Thyroid gland (tissue), 4 donors: ENCODE results near the gene MRPL18. TPM values are rescaled to one million over a fixed set of nuclear protein-coding genes. Genes with fewer than 3 reads are reported as not detected.
"Not testable (repeated sequence)": the region's sequence is repeated elsewhere in the genome, so short reads cannot be mapped to it uniquely, and the experiment has no call there.

Source experiments
- DNase-seq, 2 donors: peaks; one replicate each; pipeline ENCODE4 v3.0.0-alpha.2; 2019
- H3K27ac ChIP-seq, 3 donors: fragments of 200-600 bp; sonication (generic); 1 replicate in 2 of 3; 2 replicates in 1 of 3; pipeline ENCODE4 v1.5.1; 2016 to 2019; ENCODE audit warnings: mild to moderate bottlenecking in 1 of 3, moderate library complexity in 1 of 3
- H3K27me3 ChIP-seq: fragments of 200-600 bp; sonication (generic); one replicate; pipeline ENCODE4 v1.5.1; 2019
- H3K36me3 ChIP-seq, 2 donors: fragments of 200-600 bp; sonication (generic); one replicate each; pipeline ENCODE4 v1.5.1; 2016 to 2019
- H3K4me1 ChIP-seq, 2 donors: fragments of 200-600 bp; sonication (generic); one replicate each; pipeline ENCODE4 v1.5.1; 2017 to 2019
- H3K4me3 ChIP-seq, 3 donors: fragments of 200-600 bp; sonication (generic); replicated peaks in 1 of 3; 1 replicate in 2 of 3; 2 replicates in 1 of 3; pipeline ENCODE4 v1.5.1; 2016; ENCODE audit warnings: mild to moderate bottlenecking in 1 of 3
- H3K9me3 ChIP-seq: fragments of 200-600 bp; sonication (generic); one replicate; pipeline ENCODE4 v1.5.1; 2017
- CTCF ChIP-seq, 6 experiments: fragments of 200-600 bp in 3 of 6; fragments of 450-650 bp in 3 of 6; sonication (generic) in 3 of 6; IDR thresholded peaks; one replicate each; pipeline ENCODE4 v1.5.1; 2016 to 2019; ENCODE audit warnings: antibody characterized with exemption in 6 of 6, mild to moderate bottlenecking in 2 of 6, inconsistent platforms in 1 of 6, moderate library complexity in 1 of 6
- POLR2A ChIP-seq, 2 donors: fragments of 450-650 bp; IDR thresholded peaks; one replicate each; pipeline ENCODE4 v1.6.1; 2017; ENCODE audit warnings: antibody characterized with exemption in 2 of 2, mild to moderate bottlenecking in 2 of 2, moderate library complexity in 1 of 2
- WGBS, 2 donors: methylation state at CpG; one replicate each; pipeline ENCODE4 v1.1.5; 2017; 5-methylcytosine and 5-hydroxymethylcytosine counted together
- intact Hi-C: fragments of 100-400 bp; cut with DNase I; formaldehyde crosslinking; loops from one replicate; pipeline ENCODE4 v1.15.1; 2023
- total RNA-seq, 4 donors: library from RNA; depleted of rRNA; stranded (reverse); fragments of >200 nt; gene quantifications; one replicate each; pipeline ENCODE4 v1.2.3, GENCODE V29; 2016

MRPL18 gene
- total RNA-seq: 10 to 100 TPM; 48.3 to 85.7 (median 54.2) TPM

- intact Hi-C loops: no loop called here
- peak within 1 kb of the TSS; percentile 64 to 81 (median 78) for H3K4me3 ChIP-seq
- peak; percentile 95 to 96 for DNase-seq
- H3K27ac ChIP-seq: peak within 1 kb of the TSS; percentile 86 to 99 (median 99)
- TF ChIP-seq CTCF (IDR thresholded peaks at IDR 0.05) (no peak), POLR2A (IDR thresholded peaks at IDR 0.05) (peak in 1 of 2 donors; percentile 76)
- H3K27me3 ChIP-seq: no peaks in the 10 kb centered on the region
- no peaks in the 10 kb centered on the region for H3K9me3 ChIP-seq
- H3K4me1 ChIP-seq: peaks cover 24 to 27% of the 10 kb centered on the region in 2 donors
- peaks cover 17 to 29% of the 10 kb centered on the region in 2 donors for H3K36me3 ChIP-seq
- 0 to 1% methylated on average over 48 to 54 of the region's 56 CpGs for WGBS, 2 donors
Measured at GRCh38 chr6:159790149-159790955, at the start of gene MRPL18. Gene MRPL18, plus strand, starts transcription at chr6:159790467. Its CDS starts 121 bp downstream, at chr6:159790588.

DNA sequence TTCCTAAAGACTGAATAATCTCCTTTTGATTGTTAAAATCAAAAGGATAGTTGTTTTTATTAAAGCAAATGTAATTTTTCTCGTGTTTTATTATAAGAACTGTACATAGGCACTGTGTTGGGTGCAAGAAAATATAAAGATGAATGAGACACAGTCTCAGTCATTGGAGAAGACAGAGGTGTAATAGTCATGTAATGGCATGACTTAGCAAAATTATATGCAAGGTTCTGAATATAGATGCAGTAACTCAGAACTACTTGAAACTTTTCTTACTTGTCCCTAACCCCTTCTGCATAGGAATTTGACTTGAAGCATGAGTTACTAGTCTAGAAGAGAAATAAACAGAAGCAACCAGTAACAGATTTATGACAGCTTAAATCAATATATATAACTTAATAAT lies 48.1 kb upstream of the MRPL18 start:
- intact Hi-C loops: no loop called here
- H3K9me3 ChIP-seq: no peaks in the 10 kb centered on the region
- WGBS, 2 donors: 86 to 94% methylated on average over 1 of the region's 1 CpG
- peaks cover 55 to 62% of the 10 kb centered on the region in 2 donors for H3K36me3 ChIP-seq
- DNase-seq: no peak
- no peak overlapping the region for H3K4me3 ChIP-seq
- H3K27ac ChIP-seq: no peak overlapping the region
- TF ChIP-seq POLR2A (IDR thresholded peaks at IDR 0.05): no peak
- no peak for TF ChIP-seq CTCF (IDR thresholded peaks at IDR 0.05)
- no peaks in the 10 kb centered on the region for H3K27me3 ChIP-seq
- H3K4me1 ChIP-seq: no peaks in the 10 kb centered on the region

GRCh38 chr6:159745081-159745480 lies 45.2 kb upstream of the MRPL18 start:
- intact Hi-C loops: no loop called here
- no peak for DNase-seq
- 86 to 91% methylated on average over 7 of the region's 7 CpGs for WGBS, 2 donors

GRCh38 chr6:159746759-159747158 lies 43.5 kb upstream of the MRPL18 start:
- Histone ChIP-seq H3K9me3 (no peaks in the 10 kb centered on the region), H3K27me3 (no peaks in the 10 kb centered on the region), H3K4me1 (no peaks in the 10 kb centered on the region), H3K36me3 (peaks cover 80 to 81% of the 10 kb centered on the region in 2 donors), H3K27ac (no peak overlapping the region), H3K4me3 (no peak overlapping the region)
- intact Hi-C loops: no loop called here
- no peak for TF ChIP-seq POLR2A (IDR thresholded peaks at IDR 0.05)
- TF ChIP-seq CTCF (IDR thresholded peaks at IDR 0.05): no peak
- DNase-seq: no peak
- WGBS, 2 donors: 88 to 93% methylated on average over 1 of the region's 1 CpG

More at GRCh38 chr6:159745081-159745480, 45.2 kb upstream of the MRPL18 start:
- Histone ChIP-seq H3K4me1 (no peaks in the 10 kb centered on the region), H3K36me3 (peaks cover 74 to 76% of the 10 kb centered on the region in 2 donors), H3K4me3 (no peak overlapping the region), H3K27ac (no peak overlapping the region), H3K27me3 (no peaks in the 10 kb centered on the region), H3K9me3 (no peaks in the 10 kb centered on the region)
- TF ChIP-seq CTCF (IDR thresholded peaks at IDR 0.05) (no peak), POLR2A (IDR thresholded peaks at IDR 0.05) (no peak)

- H3K27ac ChIP-seq, H3K4me1 ChIP-seq, intact Hi-C loops, H3K4me3 ChIP-seq, H3K9me3 ChIP-seq, DNase-seq, H3K27me3 ChIP-seq: not testable (repeated sequence)
- WGBS, 2 donors: 86 to 93% methylated on average over 7 of the region's 7 CpGs
- peaks cover 76 to 79% of the 10 kb centered on the region in 2 donors for H3K36me3 ChIP-seq
Measured at GRCh38 chr6:159748127-159748526, 42.1 kb upstream of the MRPL18 start.
